ENCODE measurements around the gene IWS1.

DNA sequence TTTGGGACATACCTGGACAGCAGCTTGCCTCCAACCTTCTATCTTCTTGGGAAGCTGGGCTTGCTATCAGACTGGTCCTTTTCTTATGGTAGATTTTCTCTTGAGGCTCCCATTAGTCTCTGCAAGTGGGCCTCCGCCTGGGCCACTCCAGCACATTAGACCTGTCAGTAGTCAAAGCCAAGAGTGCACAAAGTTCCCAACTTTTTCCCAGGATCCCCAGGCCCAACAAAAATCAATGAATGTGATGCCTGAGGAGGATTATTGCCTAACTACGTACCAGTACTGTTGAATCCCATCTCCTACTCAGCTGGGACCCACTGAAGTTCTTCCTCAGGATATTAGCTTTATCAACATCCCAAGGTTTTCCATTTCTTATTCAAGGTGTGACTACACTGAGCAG, 56.3 kb downstream of the IWS1 start:
- TF ChIP-seq CTCF (IDR thresholded peaks at IDR 0.05) (no peak), POLR2A (IDR thresholded peaks at IDR 0.05) (no peak)
